Measurements from ENCODE around the gene MZT2B. TPM values are rescaled to one million over a fixed set of nuclear protein-coding genes. Genes with fewer than 3 reads are reported as not detected.
A peak's percentile ranks its signal among the peaks of the same experiment; 100 is the strongest.
"Not testable (repeated sequence)": the region's sequence is repeated elsewhere in the genome, so short reads cannot be mapped to it uniquely, and the experiment has no call there.

Gene MZT2B
- total and polyA plus RNA-seq, 2 of the 4 experiments (the other 2 are of a cell fraction) = 24.9 to 115 TPM

GRCh38 chr2:130145006-130145414 lies 37.1 kb upstream of the MZT2B start, which contains the start of gene CCDC74B:
Gene CCDC74B (minus strand): TSS chr2:130145112. CDS start chr2:130144996, 116 bp downstream.
- CTCF ChIA-PET = interaction anchor here (0.9 kb wide), 1 partner anchor 11 kb away, joined by 3 read pairs; no protein-coding TSS in a partner anchor
- H3K27me3 ChIP-seq (ENCODE audit: control insufficient read depth, insufficient read depth, low read length); H3K9me3 ChIP-seq (ENCODE audit: control insufficient read depth, insufficient read depth, low read length); H4K5ac ChIP-seq (ENCODE audit: low read depth, low read length); H2AK5ac ChIP-seq (ENCODE audit: low read depth, low read length); H4K91ac ChIP-seq (ENCODE audit: insufficient read depth, low read depth, low read length); H3K4me1 ChIP-seq (ENCODE audit: control insufficient read depth, insufficient read depth, low read length); H3K9me1 ChIP-seq (ENCODE audit: insufficient read depth, low read length); in situ Hi-C loops (cut with MboI; ENCODE audit: low sequenced_read_pairs); H3K14ac ChIP-seq (replicated peaks; ENCODE audit: low read depth, low read length); intact Hi-C loops (cut with micrococcal nuclease); H3K79me1 ChIP-seq (ENCODE audit: low read depth in 1 of 2, low read length in 2 of 2); H3K27ac ChIP-seq (ENCODE audit: insufficient read depth, low read length); BruUV-seq (replicated peaks); H3K56ac ChIP-seq (ENCODE audit: extremely low read depth, insufficient read depth, low read length); H3K23ac ChIP-seq (ENCODE audit: low read depth, low read length); H2BK20ac ChIP-seq (ENCODE audit: low read depth, low read length); H2BK5ac ChIP-seq (ENCODE audit: low read depth, low read length, poor library complexity, severe bottlenecking); dilution Hi-C loops (cut with HindIII; ENCODE audit: low sequenced_read_pairs, unreplicated experiment); H4K20me1 ChIP-seq (ENCODE audit: insufficient read depth, low read length); POLR2A ChIA-PET (ENCODE audit: unreplicated experiment); H3K18ac ChIP-seq (ENCODE audit: low read depth, low read length); H2BK15ac ChIP-seq (ENCODE audit: low read depth, low read length); H3K36me3 ChIP-seq (ENCODE audit: control insufficient read depth, insufficient read depth, low read length); H2AK9ac ChIP-seq (replicated peaks; ENCODE audit: low read depth, low read length, poor library complexity): not testable (repeated sequence)
- Histone ChIP-seq H3K4me3 (ENCODE audit: insufficient read depth, low read depth, low read length) (peak within 1 kb of the TSS; percentile 57), H3K4me2 (ENCODE audit: low read depth, low read length) (peak within 1 kb of the TSS; percentile 84), H4K8ac (ENCODE audit: low read depth in 2 of 2, low read length in 2 of 2) (peak within 1 kb of the TSS; percentile 72 to 76; a peak in 2 of 4 replicates), H3K4ac (ENCODE audit: low read depth, low read length) (peak within 1 kb of the TSS; percentile 40; the same call in 1 of the 2 replicates), H2AFZ (replicated peaks; ENCODE audit: low read length, poor library complexity) (peak within 1 kb of the TSS; percentile 58), H3K9ac (ENCODE audit: low read depth, low read length) (peak within 1 kb of the TSS; percentile 77; the same call in 1 of the 2 replicates), H2BK120ac (ENCODE audit: low read depth, low read length) (peak within 1 kb of the TSS; percentile 19; the same call in 1 of the 2 replicates)
- DNase-seq (peak; percentile 4), ATAC-seq (ENCODE audit: low read depth) (peak; percentile 91)
- WGBS, 2 experiments (ENCODE audit: extremely low coverage in 2 of 2, insufficient read length in 1 of 2) = 0% methylated on average over 4 of the region's 30 CpGs; no CpG with 5 or more reads in 1 of the 2 experiments

DNA sequence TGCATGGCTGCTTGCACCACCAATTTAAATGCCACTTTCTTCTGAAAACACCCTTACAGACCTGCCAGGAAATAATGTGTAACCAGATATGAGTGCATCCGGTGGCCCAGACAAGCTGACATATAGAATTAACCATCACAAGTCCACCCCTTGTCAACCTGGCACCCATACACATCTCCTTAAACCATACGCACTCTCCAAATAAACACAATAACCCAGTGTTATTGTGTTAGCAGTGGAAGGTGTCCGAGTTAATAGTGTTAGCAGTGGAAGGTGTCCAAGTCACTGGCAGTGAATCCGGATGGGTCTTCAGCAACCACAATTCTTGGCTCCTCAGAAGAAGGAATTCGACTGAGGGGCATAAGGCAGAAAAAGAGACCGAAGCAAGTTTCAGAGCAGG lies 33.5 kb upstream of the MZT2B start:
- DNase-seq; intact Hi-C loops (cut with micrococcal nuclease); H3K27ac ChIP-seq (ENCODE audit: insufficient read depth, low read length); H3K23ac ChIP-seq (ENCODE audit: low read depth, low read length); H3K4me3 ChIP-seq (ENCODE audit: insufficient read depth, low read depth, low read length); POLR2A ChIA-PET (ENCODE audit: unreplicated experiment); H3K79me1 ChIP-seq (ENCODE audit: low read depth in 1 of 2, low read length in 2 of 2); H3K9ac ChIP-seq (ENCODE audit: low read depth, low read length); H3K9me1 ChIP-seq (ENCODE audit: insufficient read depth, low read length); H4K91ac ChIP-seq (ENCODE audit: insufficient read depth, low read depth, low read length); H2BK5ac ChIP-seq (ENCODE audit: low read depth, low read length, poor library complexity, severe bottlenecking); H3K14ac ChIP-seq (replicated peaks; ENCODE audit: low read depth, low read length); ATAC-seq (ENCODE audit: low read depth); CTCF ChIA-PET; H4K8ac ChIP-seq (ENCODE audit: low read depth in 2 of 2, low read length in 2 of 2); H2AK9ac ChIP-seq (replicated peaks; ENCODE audit: low read depth, low read length, poor library complexity); H4K20me1 ChIP-seq (ENCODE audit: insufficient read depth, low read length); H2BK20ac ChIP-seq (ENCODE audit: low read depth, low read length); H2AK5ac ChIP-seq (ENCODE audit: low read depth, low read length); H3K9me3 ChIP-seq (ENCODE audit: control insufficient read depth, insufficient read depth, low read length); H3K4me2 ChIP-seq (ENCODE audit: low read depth, low read length); H2AFZ ChIP-seq (replicated peaks; ENCODE audit: low read length, poor library complexity); H3K4ac ChIP-seq (ENCODE audit: low read depth, low read length); BruUV-seq (replicated peaks); in situ Hi-C loops (cut with MboI; ENCODE audit: low sequenced_read_pairs); H3K18ac ChIP-seq (ENCODE audit: low read depth, low read length); H4K5ac ChIP-seq (ENCODE audit: low read depth, low read length); H3K56ac ChIP-seq (ENCODE audit: extremely low read depth, insufficient read depth, low read length); H3K4me1 ChIP-seq (ENCODE audit: control insufficient read depth, insufficient read depth, low read length); H2BK120ac ChIP-seq (ENCODE audit: low read depth, low read length); H2BK15ac ChIP-seq (ENCODE audit: low read depth, low read length); dilution Hi-C loops (cut with HindIII; ENCODE audit: low sequenced_read_pairs, unreplicated experiment); H3K27me3 ChIP-seq (ENCODE audit: control insufficient read depth, insufficient read depth, low read length): not testable (repeated sequence)
- H3K36me3 ChIP-seq (ENCODE audit: control insufficient read depth, insufficient read depth, low read length) = peaks cover 14% of the 10 kb centered on the region; the same call in 1 of the 2 replicates
- WGBS, 2 experiments (ENCODE audit: extremely low coverage in 2 of 2, insufficient read length in 1 of 2) = no CpG with 5 or more reads among the region's 6 CpGs

Measured in IMR-90 (cell line).